ENCODE data around the gene ADGRV1. TPM values are rescaled to one million over a fixed set of nuclear protein-coding genes. Genes with fewer than 3 reads are reported as not detected.

The ADGRV1 gene
- polyA plus RNA-seq, 1 of the 3 experiments (the other 2 are of a cell fraction), result 0.23 TPM

DNA sequence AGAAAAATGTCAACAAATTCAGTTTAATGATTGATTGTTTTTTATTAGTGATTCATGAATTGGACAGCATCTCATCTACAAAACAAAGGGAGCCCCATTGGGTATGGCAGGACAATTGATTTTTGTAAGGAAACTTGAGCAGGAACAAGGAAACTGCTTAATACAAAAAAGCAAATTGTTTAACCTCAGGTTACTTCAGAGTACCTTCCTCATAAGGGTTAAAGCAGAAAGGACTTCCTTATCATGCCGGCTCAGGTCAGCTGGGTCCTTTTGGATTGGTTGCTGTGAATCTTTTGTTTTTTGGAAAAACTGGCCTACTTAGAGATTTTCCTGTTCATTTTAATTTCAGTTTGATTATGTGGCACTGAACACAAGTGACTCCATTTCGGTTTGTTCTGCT, 612.7 kb downstream of the ADGRV1 start:
- H3F3A ChIP-seq (replicated peaks; ENCODE audit: insufficient read depth), result peaks cover 14% of the 10 kb centered on the region
- H3K4me3 ChIP-seq (ENCODE audit: low read depth in 2 of 2, low read length in 1 of 2), result no peak overlapping the region
- no peaks in the 10 kb centered on the region for H4K20me1 ChIP-seq (ENCODE audit: insufficient read depth)
- no peak overlapping the region for H3K4me2 ChIP-seq
- WGBS (ENCODE audit: low lambda C conversion rate), result 94% methylated on average over 2 of the region's 2 CpGs
- no peaks in the 10 kb centered on the region for H3K79me2 ChIP-seq (ENCODE audit: insufficient read depth)
- CTCF ChIA-PET, result interaction anchor here (1.4 kb wide), 1 partner anchor 49 kb away, joined by 4 read pairs; no protein-coding TSS in a partner anchor
- no peaks in the 10 kb centered on the region for H3K9me2 ChIP-seq
- no peak overlapping the region for H3K9ac ChIP-seq
- H3K27ac ChIP-seq (ENCODE audit: low read depth in 2 of 2, low read length in 1 of 2), result no peak overlapping the region
- H3K36me3 ChIP-seq (replicated peaks in 1 of 2; ENCODE audit: control insufficient read depth in 1 of 2, insufficient read depth in 2 of 2, low read length in 1 of 2), result no peaks in the 10 kb centered on the region
- no peak overlapping the region for H2AFZ ChIP-seq (ENCODE audit: low read depth)
- H3K27me3 ChIP-seq (ENCODE audit: insufficient read depth), result no peaks in the 10 kb centered on the region
- peaks cover 0 to 14% of the 10 kb centered on the region in 2 experiments; a peak in 3 of 4 replicates for H3K4me1 ChIP-seq (ENCODE audit: control insufficient read depth in 1 of 2, insufficient read depth in 2 of 2, low read depth in 1 of 2, low read length in 1 of 2)
- no peak for DNase-seq
- H3K9me3 ChIP-seq, result no peaks in the 10 kb centered on the region
- POLR2A ChIA-PET, result no interaction called here
- TF ChIP-seq, protein P1, sequence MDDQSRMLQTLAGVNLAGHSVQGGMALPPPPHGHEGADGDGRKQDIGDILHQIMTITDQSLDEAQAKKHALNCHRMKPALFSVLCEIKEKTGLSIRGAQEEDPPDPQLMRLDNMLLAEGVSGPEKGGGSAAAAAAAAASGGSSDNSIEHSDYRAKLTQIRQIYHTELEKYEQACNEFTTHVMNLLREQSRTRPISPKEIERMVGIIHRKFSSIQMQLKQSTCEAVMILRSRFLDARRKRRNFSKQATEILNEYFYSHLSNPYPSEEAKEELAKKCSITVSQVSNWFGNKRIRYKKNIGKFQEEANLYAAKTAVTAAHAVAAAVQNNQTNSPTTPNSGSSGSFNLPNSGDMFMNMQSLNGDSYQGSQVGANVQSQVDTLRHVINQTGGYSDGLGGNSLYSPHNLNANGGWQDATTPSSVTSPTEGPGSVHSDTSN (IDR thresholded peaks at IDR 0.05), result no peak
- TF ChIP-seq EP300 (IDR thresholded peaks at IDR 0.05; ENCODE audit: borderline replicate concordance in 1 of 2, low read depth in 1 of 2, low read length in 1 of 2) (no peak), FOXM1 (IDR thresholded peaks at IDR 0.05; ENCODE audit: low read depth) (no peak), GABPA (IDR thresholded peaks at IDR 0.05; ENCODE audit: low read depth) (no peak), RCOR1 (IDR thresholded peaks at IDR 0.05; ENCODE audit: low read length) (no peak), NRF1 (IDR thresholded peaks at IDR 0.05; ENCODE audit: low read depth, low read length) (no peak), ELF1 (IDR thresholded peaks at IDR 0.05) (no peak), TEAD4 (IDR thresholded peaks at IDR 0.05; ENCODE audit: borderline replicate concordance, insufficient read depth) (no peak), POLR2AphosphoS5 (IDR thresholded peaks at IDR 0.05; ENCODE audit: low read depth, low read length) (no peak), CHD2 (IDR thresholded peaks at IDR 0.05; ENCODE audit: low read length, partially characterized antibody) (no peak), TAF1 (IDR thresholded peaks at IDR 0.05; ENCODE audit: borderline replicate concordance, low read depth, low read length) (no peak), TCF12 (IDR thresholded peaks at IDR 0.05) (no peak), MXI1 (IDR thresholded peaks at IDR 0.05; ENCODE audit: low read depth, low read length) (no peak), JUND (IDR thresholded peaks at IDR 0.05) (no peak), SMC3 (IDR thresholded peaks at IDR 0.05; ENCODE audit: low read depth, low read length) (no peak), RXRA (IDR thresholded peaks at IDR 0.05; ENCODE audit: borderline replicate concordance, low read depth) (no peak), MEF2A (IDR thresholded peaks at IDR 0.05; ENCODE audit: borderline replicate concordance, low read depth) (no peak), NFIC (IDR thresholded peaks at IDR 0.05; ENCODE audit: borderline replicate concordance) (no peak)
- TF ChIP-seq, protein P2, sequence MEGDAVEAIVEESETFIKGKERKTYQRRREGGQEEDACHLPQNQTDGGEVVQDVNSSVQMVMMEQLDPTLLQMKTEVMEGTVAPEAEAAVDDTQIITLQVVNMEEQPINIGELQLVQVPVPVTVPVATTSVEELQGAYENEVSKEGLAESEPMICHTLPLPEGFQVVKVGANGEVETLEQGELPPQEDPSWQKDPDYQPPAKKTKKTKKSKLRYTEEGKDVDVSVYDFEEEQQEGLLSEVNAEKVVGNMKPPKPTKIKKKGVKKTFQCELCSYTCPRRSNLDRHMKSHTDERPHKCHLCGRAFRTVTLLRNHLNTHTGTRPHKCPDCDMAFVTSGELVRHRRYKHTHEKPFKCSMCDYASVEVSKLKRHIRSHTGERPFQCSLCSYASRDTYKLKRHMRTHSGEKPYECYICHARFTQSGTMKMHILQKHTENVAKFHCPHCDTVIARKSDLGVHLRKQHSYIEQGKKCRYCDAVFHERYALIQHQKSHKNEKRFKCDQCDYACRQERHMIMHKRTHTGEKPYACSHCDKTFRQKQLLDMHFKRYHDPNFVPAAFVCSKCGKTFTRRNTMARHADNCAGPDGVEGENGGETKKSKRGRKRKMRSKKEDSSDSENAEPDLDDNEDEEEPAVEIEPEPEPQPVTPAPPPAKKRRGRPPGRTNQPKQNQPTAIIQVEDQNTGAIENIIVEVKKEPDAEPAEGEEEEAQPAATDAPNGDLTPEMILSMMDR (IDR thresholded peaks at IDR 0.05), result no peak
- TF ChIP-seq, protein P3, sequence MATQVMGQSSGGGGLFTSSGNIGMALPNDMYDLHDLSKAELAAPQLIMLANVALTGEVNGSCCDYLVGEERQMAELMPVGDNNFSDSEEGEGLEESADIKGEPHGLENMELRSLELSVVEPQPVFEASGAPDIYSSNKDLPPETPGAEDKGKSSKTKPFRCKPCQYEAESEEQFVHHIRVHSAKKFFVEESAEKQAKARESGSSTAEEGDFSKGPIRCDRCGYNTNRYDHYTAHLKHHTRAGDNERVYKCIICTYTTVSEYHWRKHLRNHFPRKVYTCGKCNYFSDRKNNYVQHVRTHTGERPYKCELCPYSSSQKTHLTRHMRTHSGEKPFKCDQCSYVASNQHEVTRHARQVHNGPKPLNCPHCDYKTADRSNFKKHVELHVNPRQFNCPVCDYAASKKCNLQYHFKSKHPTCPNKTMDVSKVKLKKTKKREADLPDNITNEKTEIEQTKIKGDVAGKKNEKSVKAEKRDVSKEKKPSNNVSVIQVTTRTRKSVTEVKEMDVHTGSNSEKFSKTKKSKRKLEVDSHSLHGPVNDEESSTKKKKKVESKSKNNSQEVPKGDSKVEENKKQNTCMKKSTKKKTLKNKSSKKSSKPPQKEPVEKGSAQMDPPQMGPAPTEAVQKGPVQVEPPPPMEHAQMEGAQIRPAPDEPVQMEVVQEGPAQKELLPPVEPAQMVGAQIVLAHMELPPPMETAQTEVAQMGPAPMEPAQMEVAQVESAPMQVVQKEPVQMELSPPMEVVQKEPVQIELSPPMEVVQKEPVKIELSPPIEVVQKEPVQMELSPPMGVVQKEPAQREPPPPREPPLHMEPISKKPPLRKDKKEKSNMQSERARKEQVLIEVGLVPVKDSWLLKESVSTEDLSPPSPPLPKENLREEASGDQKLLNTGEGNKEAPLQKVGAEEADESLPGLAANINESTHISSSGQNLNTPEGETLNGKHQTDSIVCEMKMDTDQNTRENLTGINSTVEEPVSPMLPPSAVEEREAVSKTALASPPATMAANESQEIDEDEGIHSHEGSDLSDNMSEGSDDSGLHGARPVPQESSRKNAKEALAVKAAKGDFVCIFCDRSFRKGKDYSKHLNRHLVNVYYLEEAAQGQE (IDR thresholded peaks at IDR 0.05; ENCODE audit: low read depth, low read length), result no peak

Data from SK-N-SH (cell line).